Activated CD4-positive, alpha-beta T cell treated with anti-CD3 and anti-CD28 coated beads, Interleukin-2, amount 50 U/mL, for 4 hours (primary cell): ENCODE measurements around the gene BRD7.

ENCODE experiments used
- DNase-seq, 2 experiments: peaks; one replicate each; pipeline ENCODE4 v3.0.0-alpha.2; 2020

Gene BRD7

DNA sequence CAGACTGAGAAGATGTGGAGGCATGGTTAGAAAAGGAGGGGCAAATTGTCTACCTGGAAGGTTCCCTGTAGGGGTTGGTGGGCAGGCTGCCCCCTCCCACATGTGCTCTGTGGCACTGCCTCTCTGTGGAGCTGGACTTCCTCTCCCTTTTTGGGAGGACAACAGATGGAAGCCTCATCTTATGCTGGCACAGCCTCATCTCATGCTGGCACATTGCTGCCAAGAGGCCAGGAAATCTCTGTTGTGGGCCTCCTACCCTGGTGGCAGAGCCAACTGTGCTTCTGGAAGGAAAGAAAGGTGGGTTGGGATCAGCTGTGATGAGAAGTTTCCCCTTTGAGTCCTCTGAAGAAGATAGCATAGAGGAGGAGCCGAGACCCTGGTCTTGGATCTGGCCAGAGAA is 19.7 kb upstream of the BRD7 start:
- no peak for DNase-seq

DNA sequence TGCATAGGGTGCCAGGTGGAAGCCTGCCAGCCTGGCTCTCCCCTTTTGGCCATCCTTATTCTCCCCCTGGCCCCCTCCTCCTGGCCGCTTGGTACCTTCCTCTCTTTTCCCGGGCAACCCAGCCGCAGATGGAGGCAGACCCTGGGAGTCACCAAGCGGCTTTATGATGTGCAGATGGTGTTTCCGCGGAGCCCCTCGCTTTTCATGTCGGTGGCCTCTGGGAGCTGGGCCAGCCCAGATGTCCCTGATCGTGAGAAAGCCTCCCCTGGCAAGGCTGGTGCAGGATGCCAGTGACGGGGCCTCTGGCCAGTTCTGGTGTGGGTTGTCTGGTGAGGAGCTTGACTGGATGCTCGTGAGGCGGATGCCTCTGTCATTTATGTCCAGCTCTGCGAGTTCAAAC is 18.0 kb upstream of the BRD7 start:
- DNase-seq: no peak

- DNase-seq: no peak
These were observed 17.4 kb upstream of the BRD7 start for GRCh38 chr16:50386139-50386538.

DNA sequence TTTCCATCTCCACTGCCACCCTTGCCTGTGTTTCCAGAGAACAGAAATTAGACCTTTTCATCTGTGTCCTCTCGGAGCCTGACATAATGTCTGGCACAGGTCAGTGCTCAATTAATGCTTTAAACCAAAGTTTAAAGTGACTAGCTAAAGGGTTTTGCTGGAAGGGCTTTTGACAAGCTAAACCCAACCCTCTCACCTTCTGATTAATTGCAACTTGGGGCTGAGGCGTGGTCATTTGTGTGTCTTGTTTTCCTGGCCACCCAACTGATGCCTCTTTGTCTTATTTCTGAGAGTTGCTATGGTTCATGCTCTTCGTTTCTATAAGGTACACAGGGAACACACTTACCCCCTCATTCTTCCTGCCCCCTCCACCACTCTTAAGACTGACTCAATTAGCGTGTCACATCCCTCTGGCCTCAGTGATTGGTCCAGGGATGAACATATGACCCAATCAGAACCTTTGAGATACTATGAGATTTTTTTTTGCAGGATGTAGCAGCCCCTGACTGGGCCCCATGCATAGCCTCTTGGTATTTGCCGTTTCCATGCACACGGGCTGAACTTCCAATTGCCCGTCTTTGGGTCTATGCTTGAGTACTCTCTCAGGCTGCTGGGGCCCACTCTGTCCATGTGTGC is 15.8 kb upstream of the BRD7 start:
- DNase-seq: no peak

GRCh38 chr16:50381679-50382440 is 13.1 kb upstream of the BRD7 start:
- DNase-seq: no peak

- DNase-seq: no peak
These were observed 9.6 kb upstream of the BRD7 start for GRCh38 chr16:50378417-50378816.

GRCh38 chr16:50377001-50377400 is 8.2 kb upstream of the BRD7 start:
- no peak for DNase-seq

GRCh38 chr16:50373780-50374179 is 5.0 kb upstream of the BRD7 start:
- DNase-seq: no peak

DNA sequence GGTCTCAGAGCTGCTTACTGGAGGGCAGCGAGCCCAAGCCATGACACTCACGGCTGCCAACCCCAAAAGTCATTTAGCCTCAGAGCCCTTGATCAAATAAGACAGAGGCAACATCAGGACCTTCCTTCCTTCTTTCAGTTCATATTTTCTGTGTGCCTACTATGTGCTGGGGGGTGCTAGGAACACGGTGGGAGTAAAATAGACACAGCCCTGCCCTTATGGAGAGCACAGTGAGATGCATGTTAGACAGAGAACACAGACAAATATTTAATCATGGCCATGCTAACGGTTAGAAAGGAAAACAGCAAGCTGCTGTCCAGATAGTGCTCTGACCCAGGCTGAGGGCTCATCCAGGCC is 4.5 kb upstream of the BRD7 start:
- no peak for DNase-seq

DNA sequence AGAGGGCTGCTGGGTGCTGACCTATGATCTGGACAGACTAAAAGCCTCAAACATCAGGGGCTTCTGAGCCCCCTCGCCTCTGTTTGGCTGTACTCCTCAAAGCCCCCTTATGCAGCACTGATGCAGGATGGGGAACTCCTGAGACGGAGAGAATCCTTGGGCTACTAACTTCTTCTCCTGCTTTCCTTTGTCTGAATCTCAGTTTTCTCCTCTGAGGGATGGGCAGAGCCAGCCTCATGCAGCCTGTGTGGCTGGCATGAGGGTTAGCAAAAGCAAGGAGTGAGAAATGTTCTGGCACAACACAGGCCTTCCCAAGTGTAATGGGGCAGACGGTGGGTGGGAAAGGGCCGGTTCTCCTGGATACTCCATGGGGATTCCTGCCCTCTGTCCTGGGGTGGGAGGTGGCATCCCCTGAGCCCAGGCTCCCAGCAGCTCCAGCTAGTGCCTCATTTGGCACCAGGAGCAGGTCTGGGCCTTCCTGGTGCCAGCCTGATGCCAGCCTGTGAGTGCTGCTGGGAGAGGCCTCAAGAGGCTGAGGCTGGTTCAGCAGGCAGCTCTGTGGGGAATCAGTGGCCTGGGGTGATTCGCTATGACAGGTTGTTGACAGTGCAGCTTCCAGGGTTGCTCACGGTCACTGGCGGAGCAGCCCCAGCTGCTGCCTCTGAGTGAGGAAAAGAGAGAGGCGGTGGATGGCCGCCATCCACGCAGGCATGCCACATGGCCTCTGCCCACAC is 4.0 kb upstream of the BRD7 start:
- DNase-seq: no peak

- no peak for DNase-seq
These were observed 3.3 kb upstream of the BRD7 start for GRCh38 chr16:50371936-50372595.

DNA sequence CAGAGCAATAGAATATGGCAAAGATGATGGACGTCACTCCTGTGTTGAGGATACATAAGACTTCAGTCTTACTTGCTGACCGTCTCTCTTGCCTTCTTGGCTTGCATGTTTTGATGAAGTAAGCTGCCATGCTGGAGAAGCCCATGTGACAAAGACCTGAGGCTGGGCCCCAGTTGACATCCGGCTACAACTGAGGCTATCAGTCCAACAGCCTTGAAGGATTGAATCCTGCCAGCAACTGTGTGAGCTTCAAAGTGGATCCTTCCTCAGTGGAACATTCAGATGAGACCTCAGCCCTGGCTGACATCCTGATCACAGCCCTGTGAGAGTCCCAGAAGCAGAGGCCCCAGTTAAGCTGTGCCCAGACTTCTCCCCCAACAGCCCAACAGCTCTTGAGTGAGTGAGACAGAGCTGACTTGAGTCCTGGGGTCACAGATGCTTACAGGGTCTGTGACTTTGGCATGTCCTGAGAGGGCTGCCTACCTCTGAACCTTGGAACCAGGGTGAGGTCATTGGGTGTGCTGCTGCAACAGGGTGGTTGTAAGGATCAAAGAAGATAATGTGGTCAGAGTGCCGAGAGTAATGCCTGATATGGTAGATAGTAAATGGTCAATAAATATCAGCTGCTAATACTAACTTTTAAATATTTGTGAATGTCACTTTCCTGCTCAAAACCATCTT is 2.4 kb upstream of the BRD7 start:
- no peak for DNase-seq

DNA sequence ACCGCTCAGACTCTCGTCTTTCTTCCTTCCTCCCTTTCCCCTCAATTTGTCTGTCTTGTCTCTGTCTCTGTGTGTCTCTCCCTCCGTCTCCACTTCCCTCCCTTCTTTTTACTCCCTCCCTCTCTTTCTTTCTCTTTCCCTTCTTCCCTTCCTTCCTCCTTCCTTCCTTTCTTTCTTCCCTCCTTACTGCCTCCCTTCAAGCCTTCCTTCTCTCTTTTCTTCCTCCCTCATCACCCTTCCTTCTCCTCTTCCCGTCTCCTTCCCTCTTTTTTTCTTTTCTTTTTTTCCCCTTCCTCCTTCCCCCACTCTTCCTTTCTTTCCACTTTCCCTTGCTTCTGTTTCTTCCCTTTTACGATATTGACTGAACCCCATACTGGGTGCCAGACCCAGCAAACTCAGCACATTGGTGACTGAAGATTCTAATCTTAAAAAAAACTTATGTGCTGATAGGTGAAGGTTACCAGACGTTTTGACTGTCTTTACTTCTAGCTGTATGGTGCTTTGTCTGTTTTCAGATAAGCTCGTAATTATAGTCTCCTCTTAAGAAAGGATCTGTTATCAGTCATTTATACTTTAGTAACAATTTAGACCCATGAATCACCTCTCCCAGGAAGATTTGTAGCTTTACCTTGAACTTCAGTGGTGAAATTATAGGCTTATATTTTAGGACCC is 481 bp upstream of the BRD7 start:
- no peak for DNase-seq

- DNase-seq: no peak
These were observed 895 bp downstream of the BRD7 start for GRCh38 chr16:50367777-50368409.

- no peak for DNase-seq
These were observed 2.8 kb downstream of the BRD7 start for GRCh38 chr16:50365791-50366575.

DNA sequence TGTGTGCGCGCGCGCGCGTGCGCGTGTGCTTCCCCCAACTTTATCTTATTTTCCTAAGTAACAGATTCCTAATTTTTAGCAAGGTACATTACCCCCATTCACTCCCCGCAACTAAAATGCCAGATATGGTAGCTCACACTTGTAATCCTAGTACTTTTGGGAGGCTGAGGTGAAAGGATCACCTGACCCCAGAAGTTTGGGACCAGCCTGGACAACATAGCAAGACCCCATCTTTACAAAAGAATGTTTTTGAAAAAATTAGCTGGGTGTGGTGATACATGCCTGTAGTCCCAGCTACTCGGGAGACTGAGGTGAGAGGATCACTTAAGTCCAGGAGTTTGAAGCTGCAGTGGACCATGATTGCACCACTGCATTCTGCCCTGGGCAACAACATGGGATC is 5.1 kb downstream of the BRD7 start:
- DNase-seq: no peak

- DNase-seq: no peak
These were observed 8.0 kb downstream of the BRD7 start for GRCh38 chr16:50360779-50361178.

DNA sequence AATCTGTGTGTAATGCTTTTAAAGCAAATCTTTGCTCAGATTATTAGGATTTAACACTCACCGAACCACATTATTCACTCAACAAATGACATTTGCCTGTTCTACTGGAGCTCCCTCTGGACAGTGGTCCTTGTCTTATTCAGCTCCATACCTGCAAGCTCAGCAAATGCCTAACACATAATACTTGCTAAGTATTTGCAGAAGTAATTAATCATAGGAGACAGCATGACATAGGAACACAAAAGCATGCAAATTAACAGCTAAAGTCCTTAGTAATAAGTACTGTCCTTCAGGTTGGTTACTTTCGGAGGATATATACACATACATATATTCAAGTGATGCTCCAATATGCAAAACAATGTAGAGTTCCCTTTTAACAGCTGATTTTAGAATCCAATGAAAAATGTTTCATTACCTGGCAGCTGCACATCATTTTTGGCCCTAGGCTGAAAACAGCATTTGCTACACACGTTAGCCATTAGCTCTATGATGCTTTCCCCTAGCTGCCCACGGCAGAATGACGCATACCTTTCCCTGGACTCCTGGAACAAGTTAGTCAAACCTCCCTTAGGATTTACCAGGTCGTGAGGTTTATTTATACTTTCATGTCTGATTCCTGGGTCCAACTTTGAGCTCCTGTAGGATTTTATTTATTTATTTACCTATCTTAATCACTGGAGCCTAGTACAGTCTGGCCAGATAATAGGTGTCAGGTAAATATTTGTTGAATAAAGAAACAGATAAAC is 8.6 kb downstream of the BRD7 start:
- no peak for DNase-seq

- DNase-seq: no peak
These were observed 9.2 kb downstream of the BRD7 start for GRCh38 chr16:50359626-50360025.
